ENCODE measurements around the gene TRIM65.

The TRIM65 gene

DNA sequence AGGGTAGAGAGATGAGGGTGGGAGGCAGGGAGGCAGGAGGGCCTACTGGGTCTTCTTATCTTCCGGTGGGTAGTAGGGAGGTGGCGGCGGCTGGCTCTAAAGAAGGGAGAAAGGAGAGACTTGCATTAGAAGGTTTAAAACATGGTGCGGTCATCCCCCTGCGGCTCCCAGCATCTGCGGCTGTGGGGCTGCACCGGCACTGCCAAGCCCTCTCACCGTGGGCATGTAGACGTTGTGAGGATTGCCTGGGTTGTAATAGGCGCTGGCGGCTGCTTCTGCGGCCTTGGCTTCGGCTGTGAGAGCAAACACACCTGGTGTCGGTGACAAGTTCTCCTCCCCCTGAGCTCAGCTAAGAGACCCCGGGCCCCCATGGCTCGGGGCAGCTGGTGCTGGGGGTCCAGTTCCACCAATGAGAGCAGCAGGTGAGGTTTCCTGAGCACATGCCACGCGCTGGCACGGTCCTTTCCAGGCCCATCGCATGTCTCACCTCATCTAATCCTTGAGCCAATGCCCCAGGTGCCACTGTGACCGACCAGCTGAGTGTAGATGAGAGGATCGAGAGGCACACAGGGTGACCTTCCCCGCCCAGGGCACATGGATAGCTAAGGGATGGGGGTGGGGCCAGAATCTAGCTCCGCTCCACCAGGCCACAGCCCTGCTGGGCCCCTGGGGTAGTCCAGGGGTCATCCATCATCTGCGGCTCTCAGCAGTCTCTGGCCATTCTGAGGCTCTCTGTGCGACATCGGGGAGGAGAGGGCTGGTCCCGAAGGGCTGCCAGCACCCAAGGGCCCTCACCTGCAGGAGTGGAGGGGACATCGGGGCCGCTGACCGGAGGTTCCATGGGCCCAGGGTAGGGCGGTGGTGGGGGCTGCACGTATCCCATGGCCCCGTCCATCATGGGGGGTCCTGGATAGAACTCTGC, 49.8 kb downstream of the TRIM65 start:
- no peak for DNase-seq
- H3K4me1 Mint-ChIP-seq: peaks cover 40% of the 10 kb centered on the region
- H3K36me3 Mint-ChIP-seq (ENCODE audit: low read depth): peaks cover 19% of the 10 kb centered on the region
- no peak for TF ChIP-seq CTCF (IDR thresholded peaks at IDR 0.05)
- H3K27ac Mint-ChIP-seq: peak overlapping the region; percentile 54
- H3K4me3 Mint-ChIP-seq: no peak overlapping the region
- H3K9me3 Mint-ChIP-seq: no peaks in the 10 kb centered on the region
- H3K27me3 Mint-ChIP-seq (ENCODE audit: low read depth, poor library complexity): no peaks in the 10 kb centered on the region

- Mint-ChIP-seq H3K27me3 (ENCODE audit: low read depth, poor library complexity) (no peaks in the 10 kb centered on the region), H3K9me3 (no peaks in the 10 kb centered on the region), H3K36me3 (ENCODE audit: low read depth) (peaks cover 14% of the 10 kb centered on the region), H3K4me1 (peaks cover 40% of the 10 kb centered on the region), H3K27ac (peak overlapping the region; percentile 97), H3K4me3 (no peak overlapping the region)
- no peak for DNase-seq
- TF ChIP-seq CTCF (IDR thresholded peaks at IDR 0.05): no peak
These were observed 50.6 kb downstream of the TRIM65 start for GRCh38 chr17:75845933-75846691.

DNA sequence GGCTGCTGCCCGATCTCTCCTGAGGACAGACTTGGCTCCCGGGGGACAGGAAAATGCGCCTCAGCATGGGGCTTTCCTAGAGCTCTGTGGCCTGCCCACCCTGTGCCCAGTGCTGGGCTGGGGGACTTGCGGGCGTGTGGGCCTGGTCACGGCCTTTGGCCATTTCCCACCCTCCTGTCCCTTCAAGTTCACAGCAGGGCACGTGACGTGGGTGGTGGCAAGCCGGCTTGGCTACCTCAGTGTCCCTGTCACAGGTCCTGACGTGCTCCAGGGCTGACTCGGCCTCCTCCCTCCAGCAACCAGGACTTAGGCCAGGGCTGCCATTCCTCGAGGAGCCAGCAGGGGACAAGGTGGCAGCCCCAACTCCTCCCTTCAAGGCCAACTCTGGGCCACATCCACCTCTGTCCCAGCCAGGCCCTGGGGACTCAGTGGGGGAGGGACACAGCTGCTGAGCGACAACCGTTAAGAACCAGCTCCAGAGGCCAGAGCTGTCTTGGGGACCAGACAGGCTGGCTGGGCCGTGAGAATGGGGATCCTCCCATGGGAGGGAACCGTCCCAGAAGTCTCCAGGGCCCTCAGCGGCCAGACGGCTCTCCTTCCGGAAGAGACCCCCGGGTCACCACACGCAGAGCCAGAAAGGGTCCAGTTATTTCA, 51.6 kb downstream of the TRIM65 start:
- Mint-ChIP-seq H3K36me3 (ENCODE audit: low read depth) (peaks cover 12% of the 10 kb centered on the region), H3K4me3 (peak overlapping the region; percentile 20), H3K9me3 (no peaks in the 10 kb centered on the region), H3K27ac (peak overlapping the region; percentile 97), H3K27me3 (ENCODE audit: low read depth, poor library complexity) (no peaks in the 10 kb centered on the region), H3K4me1 (peaks cover 40% of the 10 kb centered on the region)
- TF ChIP-seq CTCF (IDR thresholded peaks at IDR 0.05): peak; percentile 81
- DNase-seq: peak; percentile 78

DNA sequence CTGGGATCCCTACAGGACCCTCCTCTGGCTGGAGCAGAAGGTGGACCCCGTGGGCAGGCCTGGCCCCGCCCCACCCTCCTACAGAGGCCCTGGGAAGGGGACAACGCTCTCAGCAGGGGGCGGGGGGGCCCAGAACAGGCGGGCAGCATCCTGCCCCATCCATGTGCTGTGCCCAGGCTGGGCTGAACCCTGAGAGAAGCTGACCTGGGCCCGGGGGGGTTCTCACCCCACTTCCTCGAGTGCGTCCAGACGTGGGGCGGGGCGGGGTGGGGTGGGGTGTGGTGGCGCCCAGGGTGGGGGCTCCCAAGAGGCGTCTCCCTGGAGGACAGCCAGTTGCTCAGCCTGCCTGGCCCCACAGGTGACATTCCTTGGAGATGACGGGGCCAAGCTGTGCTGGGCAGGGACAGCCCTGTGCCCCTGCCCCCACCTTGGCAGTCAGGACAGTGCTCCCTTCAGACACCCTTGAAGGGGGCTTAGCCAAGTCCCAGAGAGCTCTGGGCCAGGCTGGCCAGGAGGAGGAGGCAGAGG, 52.2 kb downstream of the TRIM65 start:
- no peak for TF ChIP-seq CTCF (IDR thresholded peaks at IDR 0.05)
- peaks cover 12% of the 10 kb centered on the region for H3K36me3 Mint-ChIP-seq (ENCODE audit: low read depth)
- H3K27ac Mint-ChIP-seq: no peak overlapping the region
- H3K27me3 Mint-ChIP-seq (ENCODE audit: low read depth, poor library complexity): no peaks in the 10 kb centered on the region
- H3K4me3 Mint-ChIP-seq: no peak overlapping the region
- H3K4me1 Mint-ChIP-seq: peaks cover 40% of the 10 kb centered on the region
- no peaks in the 10 kb centered on the region for H3K9me3 Mint-ChIP-seq
- DNase-seq: no peak

GRCh38 chr17:75843577-75844529, 52.9 kb downstream of the TRIM65 start, which contains the start of gene UNC13D:
Gene UNC13D, minus strand, starts transcription at chr17:75844404. Its CDS starts 67 bp downstream, at chr17:75844337.
- DNase-seq: no peak
- no peak for TF ChIP-seq CTCF (IDR thresholded peaks at IDR 0.05)
- H3K4me1 Mint-ChIP-seq: peaks cover 40% of the 10 kb centered on the region
- H3K27me3 Mint-ChIP-seq (ENCODE audit: low read depth, poor library complexity): peaks cover 2% of the 10 kb centered on the region
- H3K9me3 Mint-ChIP-seq: no peaks in the 10 kb centered on the region
- no peak within 1 kb of the TSS for H3K4me3 Mint-ChIP-seq
- H3K36me3 Mint-ChIP-seq (ENCODE audit: low read depth): peaks cover 12% of the 10 kb centered on the region
- no peak within 1 kb of the TSS for H3K27ac Mint-ChIP-seq
